ENCODE results near the gene RASGRF2.

Gene RASGRF2

DNA sequence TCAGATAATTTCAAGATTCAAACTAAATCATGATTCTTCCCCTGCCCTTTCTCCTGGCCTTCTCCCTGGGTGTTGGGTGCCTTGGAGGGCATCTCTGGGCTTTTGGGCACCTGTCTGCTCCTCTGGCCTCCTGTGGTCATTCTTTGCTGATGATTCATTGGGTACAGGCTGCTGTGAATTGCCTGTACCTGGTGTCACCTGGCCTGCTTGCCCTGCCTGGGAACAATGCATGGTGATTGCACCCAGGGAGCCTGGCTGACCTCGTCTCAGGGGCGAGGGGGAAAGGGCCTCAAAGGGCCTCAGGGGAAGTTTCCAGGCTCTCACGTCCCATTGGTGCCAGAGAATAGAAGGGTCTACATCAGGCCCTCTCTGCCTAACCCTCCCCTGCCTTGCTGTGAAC is 252.9 kb downstream of the RASGRF2 start:
- DNase-seq = no peak

DNA sequence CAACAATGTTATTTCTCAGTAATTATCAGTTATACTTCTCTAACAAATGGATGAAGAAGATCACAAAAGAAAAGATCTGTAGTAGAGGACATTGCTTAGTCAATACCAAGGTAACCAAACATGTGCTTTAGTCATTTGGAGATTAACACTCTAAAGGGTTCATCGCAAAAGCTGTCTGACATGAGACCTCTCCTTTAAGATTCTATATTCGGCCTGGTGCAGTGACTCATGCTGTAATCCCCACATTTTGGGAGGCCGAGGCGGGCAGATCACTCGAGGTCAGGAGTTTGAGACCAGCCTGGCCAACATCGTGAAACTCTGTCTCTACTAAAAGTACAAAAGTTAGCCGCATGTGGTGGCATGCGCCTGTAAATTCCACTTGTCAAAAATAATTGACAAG is 254.7 kb downstream of the RASGRF2 start:
- DNase-seq = no peak

DNA sequence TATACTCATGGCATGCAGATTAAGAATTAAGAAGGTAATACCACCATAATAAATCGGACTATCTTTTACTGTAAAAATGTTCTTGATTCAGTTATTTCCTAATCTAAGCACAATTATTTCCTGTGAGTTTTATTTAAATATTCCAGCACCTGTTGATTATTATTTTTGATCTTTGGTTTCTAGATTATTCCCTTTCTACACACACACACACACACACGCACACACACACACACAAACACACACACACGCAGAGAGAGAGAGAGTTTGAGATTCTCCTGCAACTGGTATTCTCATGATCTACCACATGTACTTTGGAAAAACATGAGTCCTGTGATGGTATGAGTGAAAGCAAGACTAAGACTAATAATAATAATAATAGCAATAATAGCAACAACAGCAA is 256.0 kb downstream of the RASGRF2 start:
- no peak for DNase-seq

DNA sequence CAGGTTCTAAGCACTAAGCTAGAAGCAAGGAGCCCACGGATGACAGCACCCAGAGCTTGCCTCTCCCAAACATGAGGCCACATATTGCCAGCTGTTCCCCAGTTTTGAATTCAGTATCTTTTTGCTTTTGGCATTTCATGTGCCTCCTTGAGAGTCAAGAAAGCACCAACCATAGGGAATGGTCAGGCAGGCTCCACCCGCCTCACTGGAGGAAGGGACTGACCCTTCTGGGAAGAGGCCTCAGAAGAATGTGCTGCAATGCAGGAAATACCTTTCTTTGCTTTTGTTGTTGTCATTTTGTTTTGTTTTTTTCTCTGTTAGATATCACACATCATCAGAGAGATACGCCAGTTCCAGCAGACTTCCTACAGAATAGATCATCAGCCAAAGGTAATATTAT is 259.2 kb downstream of the RASGRF2 start:
- no peak for DNase-seq

DNA sequence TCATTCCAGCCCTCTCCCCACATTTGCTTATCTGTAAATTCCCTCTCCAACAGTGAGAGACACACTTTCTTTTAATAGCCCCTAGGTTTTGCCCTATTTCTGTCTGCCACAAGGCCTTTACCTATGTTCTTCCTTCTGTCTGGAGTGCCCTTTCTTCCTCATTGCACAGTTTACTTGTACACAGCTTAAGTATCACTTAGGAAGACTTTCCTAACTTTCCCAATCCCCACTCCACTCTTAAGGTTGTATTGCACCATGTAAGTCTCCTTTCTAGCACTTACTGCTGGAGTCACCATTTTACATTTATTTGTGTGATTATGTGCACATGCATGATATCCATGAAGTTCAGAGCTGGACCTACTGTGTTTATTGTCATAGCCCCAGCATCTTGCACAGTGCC is 262.1 kb downstream of the RASGRF2 start:
- no peak for DNase-seq

DNA sequence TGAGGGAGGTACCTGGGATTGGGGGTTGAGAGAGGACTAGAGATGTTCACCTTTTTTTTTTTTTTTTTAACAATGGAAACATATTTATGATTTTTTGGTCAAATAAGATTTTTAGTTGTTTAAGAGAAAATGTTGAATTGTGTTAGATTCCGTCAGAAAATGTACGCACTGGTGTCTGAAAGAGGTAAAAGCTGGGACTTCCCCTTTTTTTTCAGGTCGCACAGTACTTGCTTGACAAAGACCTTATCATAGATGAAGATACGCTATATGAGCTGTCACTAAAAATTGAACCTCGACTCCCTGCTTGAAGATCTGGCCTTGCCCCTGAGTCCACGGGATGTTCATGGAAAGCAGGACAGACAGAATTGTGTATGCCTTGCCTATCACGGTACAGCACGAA is 265.3 kb downstream of the RASGRF2 start:
- DNase-seq = no peak

DNA sequence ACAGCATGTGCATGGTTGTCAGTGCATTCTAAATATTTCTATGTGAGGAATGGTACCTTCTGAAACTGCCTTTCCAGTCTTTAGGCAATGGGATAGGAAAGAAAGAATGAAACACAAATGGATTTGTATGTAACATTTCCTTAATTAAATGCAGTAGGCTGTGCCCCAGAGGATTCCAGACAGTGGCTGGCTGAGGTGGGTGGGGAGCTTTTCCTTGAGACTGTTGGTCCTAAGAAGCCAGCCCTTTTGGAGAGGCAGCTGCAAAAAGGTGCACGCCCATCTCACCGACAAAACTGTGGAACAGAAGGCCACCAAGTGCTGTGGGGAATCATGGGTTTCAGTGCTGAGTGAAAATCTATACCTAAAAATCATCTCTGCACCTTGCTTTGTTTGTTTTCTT is 266.1 kb downstream of the RASGRF2 start:
- no peak for DNase-seq

DNA sequence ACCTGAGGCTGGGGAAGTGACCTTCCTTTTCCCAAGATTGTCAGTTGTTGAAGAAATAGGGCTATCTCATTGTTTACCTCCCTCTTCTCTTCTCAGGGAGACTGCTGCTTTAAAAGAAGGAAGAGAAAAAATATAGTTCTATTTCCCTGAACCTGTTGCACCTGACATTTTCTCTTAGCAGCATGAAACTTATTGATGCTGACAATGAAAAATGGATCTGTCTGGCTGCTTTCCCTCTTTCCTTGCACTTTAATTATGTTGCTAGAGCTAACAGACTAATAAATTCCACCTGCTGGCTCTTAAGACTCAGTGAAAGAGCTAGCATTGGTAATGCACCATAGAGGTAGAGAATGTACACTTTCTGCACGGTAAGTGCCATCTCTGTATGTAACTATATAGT is 266.8 kb downstream of the RASGRF2 start:
- DNase-seq = no peak

DNA sequence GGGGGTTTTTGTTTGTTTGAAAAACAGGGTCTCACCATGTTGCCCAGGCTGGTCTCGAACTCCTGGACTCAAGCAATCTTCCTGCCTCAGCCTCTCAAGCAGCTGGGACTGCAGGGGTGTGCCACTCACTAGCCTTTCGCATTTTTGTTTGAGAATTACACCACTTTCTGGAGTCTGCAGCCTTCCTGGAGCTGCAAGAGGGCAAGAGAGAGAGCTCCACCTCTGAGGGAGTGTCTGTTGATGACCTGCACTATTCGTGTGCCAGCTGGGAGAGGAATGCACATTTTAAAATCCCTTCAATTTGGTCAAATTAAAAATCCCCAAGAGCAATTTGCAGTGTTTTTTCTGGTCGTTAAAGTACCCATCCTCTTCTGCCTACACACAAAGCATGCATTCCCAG is 267.9 kb downstream of the RASGRF2 start:
- no peak for DNase-seq

DNA sequence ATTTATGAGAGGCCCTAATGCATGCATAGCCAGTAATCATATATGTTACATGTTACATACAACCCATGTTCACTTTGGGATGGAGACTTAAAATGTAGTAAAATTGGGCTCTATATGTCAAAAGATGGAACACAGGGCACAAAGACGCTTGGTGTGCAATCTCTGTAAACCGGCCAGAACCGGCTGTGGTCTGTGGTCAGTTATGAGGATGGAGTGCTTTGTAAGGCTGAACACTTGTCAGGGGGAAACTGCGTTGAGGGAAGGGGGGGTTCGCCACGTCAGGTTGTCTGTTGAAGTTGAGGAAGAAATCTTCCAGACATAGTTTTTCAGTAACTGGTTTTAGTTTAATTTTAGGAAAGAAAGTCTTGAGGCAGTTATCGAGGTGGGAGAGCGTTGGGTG is 270.3 kb downstream of the RASGRF2 start:
- DNase-seq = no peak

DNA sequence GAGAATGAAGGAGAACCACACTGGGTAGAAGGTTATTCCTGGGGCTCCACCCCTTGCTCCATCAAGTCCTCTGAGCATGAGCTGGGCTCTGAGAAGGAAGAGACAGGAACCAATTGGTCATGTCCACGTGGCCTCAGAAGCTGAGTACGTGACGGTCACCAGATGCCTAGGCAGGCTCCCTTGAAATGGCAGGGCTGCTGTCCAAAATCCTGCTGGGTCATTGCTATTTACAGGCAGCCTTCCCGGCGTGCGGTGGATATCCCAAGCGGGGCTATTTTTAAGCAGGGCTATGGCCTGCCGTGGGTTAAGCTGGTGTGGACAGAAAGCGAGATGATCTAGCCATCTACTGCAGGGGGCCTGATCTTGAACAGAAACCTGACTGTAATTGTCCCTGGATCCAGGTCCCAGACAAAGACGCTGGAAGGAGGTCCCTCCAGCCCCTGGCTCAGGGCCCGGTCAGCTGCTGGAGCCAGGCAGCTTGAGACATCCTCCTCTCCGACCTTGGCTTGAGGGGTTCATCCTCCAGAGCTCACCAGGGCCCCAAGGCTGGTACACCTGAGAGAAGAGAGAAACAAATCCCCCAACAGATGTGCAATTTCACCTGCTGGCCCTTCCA is 272.4 kb downstream of the RASGRF2 start:
- no peak for DNase-seq

DNA sequence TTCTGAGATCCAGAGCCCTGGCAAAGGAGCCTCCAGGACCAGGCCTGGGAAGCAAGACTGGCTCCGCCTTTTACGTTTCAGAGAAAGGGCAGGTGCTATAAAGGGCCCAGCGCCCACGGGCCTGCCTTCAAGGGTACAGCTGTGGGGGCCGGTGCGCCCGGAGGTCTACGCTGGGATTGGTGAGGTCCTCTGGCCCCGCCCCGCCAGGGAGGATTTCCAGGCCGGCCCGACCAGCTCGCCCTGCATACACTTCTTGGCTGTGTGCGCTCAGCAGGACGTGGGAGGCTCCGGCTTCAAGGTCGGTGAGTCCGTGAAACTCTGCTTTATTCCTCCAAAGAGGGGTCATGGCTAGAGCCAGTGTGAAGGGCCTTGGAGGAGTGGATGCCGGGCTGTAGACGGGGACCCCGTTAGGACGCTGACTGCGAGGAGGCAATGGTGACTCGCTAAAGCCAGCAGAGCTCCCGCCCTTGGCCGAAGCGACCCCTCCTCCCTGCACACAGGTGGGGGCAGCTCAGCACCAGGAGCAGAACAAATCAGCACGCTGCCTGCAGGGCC is 273.0 kb downstream of the RASGRF2 start, which contains the start of gene CKMT2:
Gene CKMT2 (plus strand): TSS at position 243 of the 555 bp plus-strand sequence. CDS start 17,811 bp downstream, outside the sequence.
- DNase-seq = no peak

DNA sequence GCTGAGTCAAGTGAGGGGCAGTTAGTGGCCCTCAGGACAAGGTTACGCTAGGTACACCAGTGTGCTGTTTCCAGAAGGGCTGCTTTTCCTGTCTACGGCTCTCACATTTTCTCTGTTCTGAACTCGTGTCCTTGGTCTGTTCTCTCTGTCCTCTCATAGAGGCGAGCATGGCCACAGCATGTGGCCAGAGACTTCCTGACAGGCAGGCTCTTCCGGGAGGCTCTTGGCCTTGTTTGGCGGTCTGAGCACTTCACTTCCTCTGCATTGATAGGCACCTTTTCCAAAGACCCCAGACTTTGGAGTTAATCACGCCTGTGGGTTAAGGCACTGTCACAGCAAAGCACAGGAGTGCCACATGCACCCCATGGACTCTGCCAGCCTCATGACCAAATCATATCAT is 274.1 kb downstream of the RASGRF2 start:
- no peak for DNase-seq

DNA sequence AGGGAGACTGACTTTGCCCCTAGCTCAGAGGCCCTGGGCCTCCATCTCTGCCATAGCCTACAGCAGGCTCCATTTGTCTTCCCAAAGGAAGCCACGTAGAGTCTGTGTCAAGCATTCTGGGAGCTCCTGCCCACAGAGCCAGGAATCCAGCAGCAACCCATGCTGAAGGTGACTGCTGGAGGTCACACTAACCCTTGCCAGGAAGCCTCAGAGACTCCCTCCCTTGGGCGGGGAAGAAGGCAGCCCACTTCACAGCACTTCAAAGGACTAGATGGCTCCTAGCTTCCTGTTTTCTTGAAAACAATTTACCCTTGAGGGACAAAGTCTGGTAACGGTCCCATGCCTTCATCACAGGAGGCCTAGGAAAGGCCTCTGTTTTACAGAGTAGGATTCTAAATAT is 274.6 kb downstream of the RASGRF2 start:
- no peak for DNase-seq

DNA sequence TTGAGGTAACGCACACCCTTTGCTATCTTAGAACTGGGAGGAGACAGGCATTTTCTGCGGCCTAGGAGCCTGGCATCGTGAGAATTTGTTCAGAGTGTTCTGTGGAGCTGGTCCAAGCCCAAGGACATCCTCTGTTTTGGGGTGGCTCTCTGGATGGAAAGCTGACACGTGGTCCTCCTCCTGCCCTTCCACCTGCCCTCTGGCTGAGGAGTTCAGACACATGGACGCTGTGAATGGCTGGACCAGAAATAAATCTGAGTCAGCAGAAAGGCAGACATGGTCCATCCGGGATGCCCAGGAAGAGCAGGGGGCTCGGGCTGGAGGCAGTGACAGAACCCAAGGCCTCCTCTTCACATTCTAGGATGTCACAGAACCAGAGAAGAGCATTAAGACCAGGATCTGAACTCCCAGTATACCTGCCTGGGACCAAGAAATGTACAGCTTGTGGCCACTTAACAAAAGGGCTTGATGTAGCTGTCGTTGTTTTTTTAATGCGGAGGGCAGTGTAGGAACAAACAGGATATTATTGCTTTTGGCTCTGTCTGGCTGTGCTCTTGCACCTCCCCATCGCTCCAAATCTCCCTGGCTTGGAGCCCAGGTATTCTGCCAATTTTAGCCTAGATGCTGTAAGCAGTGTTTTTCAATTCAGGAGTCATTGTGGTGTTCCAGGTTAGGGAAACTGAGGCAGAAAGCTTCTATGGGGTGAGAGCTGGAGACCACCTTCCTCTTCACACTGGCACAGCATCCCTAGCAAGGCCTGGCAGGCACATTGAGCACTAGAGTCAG is 275.3 kb downstream of the RASGRF2 start:
- no peak for DNase-seq

DNA sequence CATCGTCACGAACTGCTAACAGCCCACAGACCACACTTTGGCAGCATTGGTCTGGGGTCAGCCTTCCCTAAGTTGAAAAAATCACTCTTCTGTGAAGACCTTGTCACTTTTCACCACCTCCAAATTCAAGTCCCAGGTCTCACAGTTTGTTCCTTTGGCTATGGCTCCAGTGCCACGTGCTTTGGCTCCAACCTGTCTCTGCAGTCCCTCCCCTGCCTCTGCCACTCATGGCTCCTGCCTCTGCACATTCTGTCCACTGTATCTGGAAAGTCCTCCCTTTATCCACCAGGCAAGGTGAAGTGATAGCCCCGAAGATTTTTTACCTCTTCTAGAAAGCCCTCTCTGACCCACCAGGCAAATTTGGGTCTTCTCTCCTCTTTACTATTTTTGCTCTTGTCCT is 278.3 kb downstream of the RASGRF2 start:
- no peak for DNase-seq

DNA sequence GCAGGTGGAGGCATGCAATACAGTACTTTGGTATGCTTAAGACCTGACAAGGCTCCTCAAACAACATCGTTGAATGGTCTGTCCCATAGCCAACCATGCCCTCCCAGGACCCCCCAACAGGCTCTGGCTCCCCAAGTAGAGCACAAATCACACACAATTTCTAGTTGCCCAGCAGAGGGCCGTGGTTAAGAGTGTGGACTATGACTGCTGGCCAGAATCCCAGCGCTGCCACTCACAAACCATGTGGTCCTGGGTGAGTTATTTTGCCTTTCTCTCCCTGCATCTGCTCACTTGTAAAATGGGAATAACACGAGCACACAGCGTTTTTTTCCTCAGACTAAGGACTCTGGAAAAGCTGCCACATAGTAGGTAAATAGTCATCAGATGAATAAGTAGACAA is 279.4 kb downstream of the RASGRF2 start:
- DNase-seq = no peak

DNA sequence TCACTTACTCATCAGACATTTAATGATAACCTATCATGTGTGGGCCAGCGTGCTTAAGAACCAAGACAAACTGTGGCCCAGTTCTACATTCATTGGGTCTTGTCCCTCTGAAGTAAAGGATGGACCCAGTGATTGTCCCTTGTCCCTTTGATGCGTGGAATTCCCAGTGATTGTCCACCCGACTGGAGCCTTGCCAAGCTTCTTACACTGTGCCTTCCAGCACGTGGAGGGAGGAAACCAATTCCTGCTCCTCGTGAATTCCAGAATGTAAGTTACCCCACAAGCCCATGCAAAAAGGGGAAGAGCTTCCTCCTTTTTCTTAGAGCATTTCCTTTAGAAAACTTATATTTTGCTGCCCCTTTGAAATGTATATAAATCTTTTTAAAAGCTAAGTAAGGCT is 280.8 kb downstream of the RASGRF2 start:
- DNase-seq = no peak

DNA sequence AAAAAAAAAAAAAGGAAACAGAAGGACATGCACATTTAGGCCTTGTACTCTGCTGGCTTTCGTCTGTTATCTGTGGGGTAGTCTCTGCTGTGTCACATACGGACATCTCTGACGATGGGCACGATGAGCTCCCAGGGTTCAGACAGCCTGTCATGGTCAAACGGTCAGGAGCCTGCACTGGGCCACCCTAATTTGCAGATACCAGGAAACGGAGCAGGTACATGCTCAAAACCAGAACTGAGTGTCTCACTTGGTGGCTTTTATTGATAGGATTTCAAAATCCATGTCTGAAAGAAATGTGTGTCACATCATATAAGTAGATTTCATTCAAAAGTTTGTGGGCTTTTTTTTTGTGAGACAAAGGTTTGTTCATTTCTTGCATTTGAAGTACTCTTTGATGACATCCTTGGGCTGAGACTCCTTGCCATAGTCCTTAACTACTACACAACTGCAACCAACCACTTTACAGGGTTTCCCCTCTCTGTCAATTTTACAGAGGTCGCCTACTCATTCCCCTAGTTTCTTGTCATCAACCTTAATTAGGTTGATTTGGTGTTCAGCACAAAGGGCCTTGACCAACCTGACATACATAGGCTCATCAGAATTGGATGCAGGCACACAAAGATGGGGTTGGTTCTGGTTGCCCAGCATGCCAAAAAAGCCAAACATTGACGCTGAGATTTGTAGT is 281.9 kb downstream of the RASGRF2 start:
- no peak for DNase-seq

DNA sequence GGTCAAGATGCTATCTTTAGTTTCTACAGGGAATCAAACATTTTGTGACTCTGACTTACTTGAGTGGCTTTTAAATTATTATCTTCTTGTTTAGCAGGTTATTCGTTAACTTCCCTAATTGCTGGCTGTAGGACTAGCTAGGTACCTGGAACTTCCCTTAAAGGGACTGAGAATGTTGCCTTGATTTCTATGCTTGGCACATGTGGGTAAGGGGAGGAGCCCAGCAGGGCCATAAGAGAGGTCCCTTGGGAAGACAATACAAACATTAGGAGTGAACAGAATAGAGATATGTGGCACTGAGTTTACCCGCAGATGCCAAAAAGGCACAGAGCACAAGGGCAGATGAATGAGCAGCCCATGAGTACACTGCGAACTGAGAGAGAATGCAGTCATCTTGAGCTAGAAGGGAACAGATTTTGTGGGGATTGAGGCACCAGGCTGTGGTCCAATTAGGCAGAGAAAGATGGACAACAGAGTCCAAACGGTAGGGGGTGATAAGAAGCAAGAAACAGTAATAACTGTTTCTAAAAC is 282.8 kb downstream of the RASGRF2 start:
- no peak for DNase-seq

DNA sequence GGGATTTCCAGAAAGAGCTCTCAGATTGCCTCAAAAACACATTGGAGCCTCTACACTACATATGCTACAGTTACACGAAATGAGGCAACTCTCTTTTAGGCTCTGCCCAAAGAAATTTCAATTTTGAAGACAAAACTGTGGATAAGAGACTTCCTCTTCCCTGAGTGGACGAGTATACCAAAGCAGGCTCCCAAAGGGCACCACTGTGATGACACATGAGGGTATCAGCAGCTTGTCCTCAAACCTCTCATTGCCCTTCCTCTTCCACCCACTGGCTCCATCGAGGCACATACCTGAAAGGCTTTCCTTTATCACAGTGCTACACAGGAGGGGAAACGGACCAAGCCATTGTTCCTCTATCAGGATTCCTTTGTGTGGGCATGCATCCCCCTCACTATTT is 284.3 kb downstream of the RASGRF2 start:
- no peak for DNase-seq

DNA sequence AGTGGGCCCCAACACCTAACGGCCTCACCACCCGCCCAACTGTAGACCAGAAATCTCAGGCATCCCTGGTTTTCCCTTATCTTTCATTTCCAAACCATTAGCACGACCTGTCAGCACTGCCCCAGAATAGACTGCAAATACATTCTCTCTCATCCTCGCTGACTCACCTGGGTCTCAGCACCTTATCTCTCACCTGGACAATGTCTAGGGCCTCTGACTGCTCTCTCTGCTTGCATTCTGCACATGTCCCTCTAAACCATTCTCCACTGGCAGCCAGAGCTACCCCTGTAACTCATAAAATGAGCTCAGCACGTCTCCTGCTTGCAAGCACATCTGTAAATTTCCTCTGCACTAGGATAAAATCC is 285.7 kb downstream of the RASGRF2 start:
- DNase-seq = no peak

DNA sequence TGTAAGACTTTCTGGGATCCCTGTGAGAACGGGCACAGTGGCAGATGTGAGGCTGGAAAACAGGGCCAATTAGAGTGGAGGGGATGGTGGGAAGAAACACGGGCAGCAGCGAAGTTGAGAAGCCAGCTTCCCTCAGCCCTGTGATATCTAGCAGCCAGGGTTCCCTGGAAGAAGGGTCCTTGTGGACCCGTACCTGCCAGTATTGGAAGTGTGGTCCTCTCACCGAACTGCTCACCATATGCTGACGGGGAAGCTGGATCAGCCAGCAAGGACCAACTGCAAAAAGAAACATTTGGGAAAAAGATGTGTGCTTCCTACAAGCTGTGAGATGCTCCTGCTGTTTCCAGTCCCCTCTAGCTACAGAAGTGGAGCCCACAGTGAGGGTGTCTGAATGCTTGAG is 286.5 kb downstream of the RASGRF2 start:
- DNase-seq = no peak

Data from activated CD4-positive, alpha-beta T cell treated with anti-CD3 and anti-CD28 coated beads, Interleukin-2, amount 50 U/mL, for 4 hours (primary cell).